Lung (tissue), 12 donors: Measurements from ENCODE around the gene KCNG2. TPM values are rescaled to one million over a fixed set of nuclear protein-coding genes. Genes with fewer than 3 reads are reported as not detected.
A peak's percentile ranks its signal among the peaks of the same experiment; 100 is the strongest.

Experiments
- ATAC-seq: fragments of 200-7000 bp; cut with Tn5 transposase; one replicate; pipeline ENCODE4 v1.9.1; 2020; ENCODE audit warnings: moderate number of reproducible peaks; ENCODE audit not compliant: insufficient read depth, low FRiP score
- DNase-seq, 3 donors: peaks; one replicate each; pipeline ENCODE4 v3.0.0-alpha.2; 2013 to 2017
- H3K27ac ChIP-seq, 2 donors: one replicate each; pipeline ENCODE4 v1.5.1; 2013; ENCODE audit warnings: mild to moderate bottlenecking in 2 of 2, moderate library complexity in 2 of 2, control low read depth in 1 of 2, inconsistent platforms in 1 of 2, low read depth in 1 of 2, low read length in 1 of 2
- H3K27me3 ChIP-seq, 3 donors: one replicate each; pipeline ENCODE4 v1.5.1; 2013; ENCODE audit warnings: low read length in 2 of 3; ENCODE audit not compliant: control insufficient read depth in 3 of 3, insufficient read depth in 3 of 3
- H3K36me3 ChIP-seq, 4 donors: one replicate each; pipeline ENCODE4 v1.5.1; 2013; ENCODE audit warnings: low read length in 4 of 4, mild to moderate bottlenecking in 1 of 4, moderate library complexity in 1 of 4; ENCODE audit not compliant: control insufficient read depth in 4 of 4, insufficient read depth in 4 of 4
- H3K4me1 ChIP-seq, 5 donors: one replicate each; pipeline ENCODE4 v1.5.1; 2013; ENCODE audit warnings: low read length in 5 of 5, mild to moderate bottlenecking in 2 of 5, moderate library complexity in 1 of 5; ENCODE audit not compliant: control insufficient read depth in 5 of 5, insufficient read depth in 5 of 5
- H3K4me3 ChIP-seq: one replicate; pipeline ENCODE4 v1.5.1; 2013; ENCODE audit warnings: mild to moderate bottlenecking, control low read depth, moderate library complexity
- H3K9ac ChIP-seq, 2 donors: one replicate each; pipeline ENCODE4 v1.5.1; 2013; ENCODE audit warnings: low read length in 2 of 2, control low read depth in 1 of 2; ENCODE audit not compliant: insufficient read depth in 1 of 2
- H3K9me3 ChIP-seq, 4 donors: one replicate each; pipeline ENCODE4 v1.5.1; 2013; ENCODE audit warnings: low read length in 3 of 4, mild to moderate bottlenecking in 1 of 4, moderate library complexity in 1 of 4; ENCODE audit not compliant: control insufficient read depth in 4 of 4, insufficient read depth in 3 of 4
- WGBS, 2 donors: extraction: QIAGEN DNeasy Blood & Tissue Kit; methylation state at CpG; one replicate each; pipeline ENCODE4 v1.1.7; 2013; 5-methylcytosine and 5-hydroxymethylcytosine counted together
- polyA plus RNA-seq, 2 donors: library from polyadenylated mRNA; stranded (reverse); fragments of 200-250 nt; gene quantifications; one replicate each; pipeline ENCODE4 v1.2.1, GENCODE V29; 2013
- total RNA-seq, 2 donors: library from RNA; depleted of rRNA in 1 of 2; stranded (reverse); fragments of >200 nt in 1 of 2; gene quantifications; one replicate each; pipeline ENCODE4 v1.2.1, GENCODE V29; 2014 to 2021
- TF ChIP-seq, protein P1 (sequence below): IDR thresholded peaks from 2 replicates; pipeline ENCODE4 v1.5.1; 2012; ENCODE audit warnings: mild to moderate bottlenecking; ENCODE audit errors: control extremely low read depth, extremely low read depth
- donor health status: control.
- donor health status: control.
- donor health status: Bipolar disorder and iron deficiency.
- donor health status: healthy.
- donor health status: DM: yes; HTN: yes; CAD: no.

Gene KCNG2
- total and polyA plus RNA-seq, 4 donors = 0.16 to 1.8 (median 1.2) TPM

DNA sequence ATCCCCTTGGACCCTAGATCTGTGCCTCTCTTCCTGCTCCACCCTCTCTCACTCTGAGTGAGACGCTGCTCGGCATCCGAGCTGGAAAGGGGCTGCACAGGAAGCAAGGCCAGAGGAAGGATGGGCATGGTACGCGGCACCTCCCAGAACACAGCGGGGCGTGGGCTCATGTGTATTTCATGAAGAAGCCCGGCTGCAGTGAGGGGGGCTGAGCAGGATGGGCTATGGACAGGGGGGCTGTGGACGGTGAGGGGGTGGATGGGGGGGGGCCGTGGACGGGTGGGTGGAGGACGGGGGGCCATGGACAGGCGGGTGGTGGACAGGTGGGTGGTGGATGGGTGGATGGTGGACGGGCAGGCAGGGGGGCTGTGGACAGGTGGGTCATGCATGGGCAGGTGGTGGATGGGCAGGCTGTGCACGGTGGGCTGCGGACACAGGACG is 125.3 kb downstream of the KCNG2 start:
- ATAC-seq (no peak), DNase-seq (peak in 1 of 3 donors; percentile 9)
- no peak overlapping the region for H3K4me3 ChIP-seq
- TF ChIP-seq, protein P1, sequence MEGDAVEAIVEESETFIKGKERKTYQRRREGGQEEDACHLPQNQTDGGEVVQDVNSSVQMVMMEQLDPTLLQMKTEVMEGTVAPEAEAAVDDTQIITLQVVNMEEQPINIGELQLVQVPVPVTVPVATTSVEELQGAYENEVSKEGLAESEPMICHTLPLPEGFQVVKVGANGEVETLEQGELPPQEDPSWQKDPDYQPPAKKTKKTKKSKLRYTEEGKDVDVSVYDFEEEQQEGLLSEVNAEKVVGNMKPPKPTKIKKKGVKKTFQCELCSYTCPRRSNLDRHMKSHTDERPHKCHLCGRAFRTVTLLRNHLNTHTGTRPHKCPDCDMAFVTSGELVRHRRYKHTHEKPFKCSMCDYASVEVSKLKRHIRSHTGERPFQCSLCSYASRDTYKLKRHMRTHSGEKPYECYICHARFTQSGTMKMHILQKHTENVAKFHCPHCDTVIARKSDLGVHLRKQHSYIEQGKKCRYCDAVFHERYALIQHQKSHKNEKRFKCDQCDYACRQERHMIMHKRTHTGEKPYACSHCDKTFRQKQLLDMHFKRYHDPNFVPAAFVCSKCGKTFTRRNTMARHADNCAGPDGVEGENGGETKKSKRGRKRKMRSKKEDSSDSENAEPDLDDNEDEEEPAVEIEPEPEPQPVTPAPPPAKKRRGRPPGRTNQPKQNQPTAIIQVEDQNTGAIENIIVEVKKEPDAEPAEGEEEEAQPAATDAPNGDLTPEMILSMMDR = no peak
- WGBS, 2 donors = 76 to 85% methylated on average over 16 to 17 of the region's 17 CpGs
- no peak overlapping the region for H3K9ac ChIP-seq
- no peak overlapping the region for H3K27ac ChIP-seq
- H3K9me3 ChIP-seq = no peaks in the 10 kb centered on the region
- peaks cover 0 to 10% (median 0%) of the 10 kb centered on the region in 5 donors for H3K4me1 ChIP-seq
- peaks cover 0 to 32% (median 9%) of the 10 kb centered on the region in 4 donors for H3K36me3 ChIP-seq
- no peaks in the 10 kb centered on the region for H3K27me3 ChIP-seq

DNA sequence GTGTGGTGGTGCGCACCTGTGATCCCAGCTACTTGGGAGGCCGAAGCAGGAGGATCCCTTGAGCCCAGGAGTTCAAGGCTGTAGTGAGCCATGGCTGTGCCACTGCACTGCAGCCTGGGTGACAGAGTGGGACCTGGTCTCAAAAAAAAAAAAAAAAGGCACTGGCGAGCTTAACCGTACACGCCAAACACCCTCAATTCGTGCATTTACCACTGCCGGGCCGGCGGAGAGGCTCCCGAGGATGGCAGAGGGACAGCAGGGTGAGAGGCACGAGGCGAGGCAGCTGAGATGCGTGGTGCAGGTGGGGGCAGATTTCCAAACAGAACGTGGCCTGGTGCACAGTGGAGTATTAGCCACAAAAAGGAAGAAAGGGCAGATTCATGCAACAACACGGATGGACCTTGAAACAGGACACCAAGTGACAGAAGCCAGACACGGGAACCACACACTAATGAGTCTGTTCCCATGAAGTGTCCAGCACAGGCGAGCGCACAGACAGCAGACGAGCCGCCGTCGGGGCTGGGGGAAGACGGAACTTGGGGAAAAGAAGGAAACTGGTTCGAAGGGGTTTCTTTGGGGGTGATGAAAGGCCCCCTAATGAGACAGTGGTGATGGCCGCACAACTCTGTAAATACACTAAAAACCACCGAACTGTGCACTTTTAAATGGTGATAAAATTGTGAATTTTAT is 126.3 kb downstream of the KCNG2 start:
- 97% methylated on average over 26 of the region's 26 CpGs for WGBS, 2 donors
- H3K27ac ChIP-seq = no peak overlapping the region

DNA sequence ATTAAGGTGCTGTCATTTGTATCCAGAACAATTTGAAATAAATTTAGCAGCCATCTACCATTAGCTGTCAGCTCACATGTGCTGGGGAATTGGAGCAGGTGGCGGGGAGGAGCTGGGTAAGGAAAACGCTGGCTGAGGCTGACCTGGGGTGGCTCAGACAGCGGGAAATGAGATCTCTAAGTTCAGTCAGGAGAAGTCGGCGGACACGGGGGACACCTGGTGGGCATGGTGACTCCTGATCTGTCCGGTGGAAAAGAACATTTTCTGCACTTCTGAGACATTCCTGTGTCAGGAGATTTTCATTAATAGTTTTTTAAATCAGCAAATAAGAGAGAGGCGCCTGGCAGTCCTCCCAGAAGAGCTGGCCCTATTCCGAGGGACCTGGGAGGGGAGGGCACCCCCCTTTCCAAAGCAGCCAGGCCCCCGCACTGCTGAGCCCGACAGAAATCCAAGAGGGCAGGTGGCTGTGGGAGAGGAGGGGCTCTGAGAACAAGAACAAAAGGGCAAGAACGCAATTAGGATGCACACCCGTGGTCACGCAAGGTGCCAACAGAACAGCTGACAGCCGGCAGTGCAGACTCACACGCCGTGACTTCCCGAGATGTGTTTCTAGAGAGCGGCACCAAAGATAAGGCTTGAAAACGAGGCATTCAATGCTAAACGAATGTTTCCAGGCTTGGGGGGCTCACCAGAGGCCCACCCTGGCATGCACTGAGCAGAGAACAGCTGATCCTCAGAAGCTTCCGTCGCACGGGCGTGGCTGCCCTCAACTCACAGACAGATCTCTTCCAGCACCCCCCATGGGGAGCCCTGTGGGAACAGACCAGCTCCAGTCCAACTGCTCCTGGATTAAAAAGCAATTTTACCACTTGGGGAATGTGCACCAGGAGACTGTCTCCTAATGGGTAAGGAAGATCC is 127.3 kb downstream of the KCNG2 start:
- Histone ChIP-seq H3K36me3 (peaks cover 0 to 28% (median 15%) of the 10 kb centered on the region in 4 donors), H3K4me3 (no peak overlapping the region), H3K27ac (no peak overlapping the region), H3K27me3 (no peaks in the 10 kb centered on the region), H3K9ac (no peak overlapping the region), H3K9me3 (peaks cover 3 to 8% (median 7%) of the 10 kb centered on the region in 4 donors), H3K4me1 (peaks cover 0 to 10% (median 0%) of the 10 kb centered on the region in 5 donors)
- DNase-seq (peak; percentile 12 to 22 (median 17)), ATAC-seq (no peak)
- 75 to 88% methylated on average over 25 of the region's 25 CpGs for WGBS, 2 donors
- TF ChIP-seq, protein P1 = no peak

More for the DNA sequence above, 126.3 kb downstream of the KCNG2 start:
- Histone ChIP-seq H3K9me3 (peaks cover 0 to 6% (median under 1%) of the 10 kb centered on the region in 4 donors), H3K4me3 (no peak overlapping the region), H3K27me3 (no peaks in the 10 kb centered on the region), H3K9ac (no peak overlapping the region), H3K36me3 (peaks cover 0 to 27% (median 10%) of the 10 kb centered on the region in 4 donors), H3K4me1 (peaks cover 0 to 10% (median 0%) of the 10 kb centered on the region in 5 donors)
- ATAC-seq (no peak), DNase-seq (peak in 1 of 3 donors; percentile 6)
- TF ChIP-seq, protein P1 = no peak
